Keratinocyte (primary cell): ENCODE measurements around the gene IFNE. TPM values are rescaled to one million over a fixed set of nuclear protein-coding genes. Genes with fewer than 3 reads are reported as not detected.

Source experiments
- DNase-seq: peaks from one replicate; pipeline ENCODE4 v3.0.0-alpha.2; 2011; ENCODE audit warnings: low read depth, missing footprints, low spot score
- FAIRE-seq: peaks from 2 replicates; lab custom pipeline; 2011; peaks lifted over from hg19 to GRCh38; lab: Jason Lieb, UNC
- H2AFZ ChIP-seq: 2 replicates; pipeline ENCODE4 v1.6.0; 2012; ENCODE audit warnings: low read length, control low read depth, inconsistent platforms; ENCODE audit not compliant: control insufficient read depth
- H3K27ac ChIP-seq: 2 replicates; pipeline ENCODE4 v1.5.1; 2011; ENCODE audit warnings: low read length; ENCODE audit not compliant: control insufficient read depth, insufficient read depth
- H3K27me3 ChIP-seq: 3 replicates; pipeline ENCODE4 v1.6.0; 2011; ENCODE audit warnings: low read length; ENCODE audit not compliant: control insufficient read depth, insufficient read depth; ENCODE audit errors: extremely low read depth
- H3K36me3 ChIP-seq, 2 experiments: 2 replicates in 1 of 2; 3 replicates in 1 of 2; pipeline ENCODE4 v1.5.1; 2011; ENCODE audit warnings: low read length in 2 of 2, mild to moderate bottlenecking in 1 of 2; ENCODE audit not compliant: control insufficient read depth in 2 of 2, insufficient read depth in 2 of 2; ENCODE audit errors: extremely low read depth in 1 of 2
- H3K4me1 ChIP-seq: 3 replicates; pipeline ENCODE4 v1.5.1; 2011; ENCODE audit warnings: low read length; ENCODE audit not compliant: control insufficient read depth, insufficient read depth; ENCODE audit errors: extremely low read depth
- H3K4me2 ChIP-seq: 3 replicates; pipeline ENCODE4 v1.6.0; 2011; ENCODE audit warnings: low read depth, low read length; ENCODE audit not compliant: control insufficient read depth, insufficient read depth; ENCODE audit errors: extremely low read depth
- H3K4me3 ChIP-seq, 3 experiments: fragments of 200-600 bp in 1 of 3; sonication (generic) in 1 of 3; 2 replicates in 2 of 3; 3 replicates in 1 of 3; pipeline ENCODE4 v1.5.1; 2011 to 2016; ENCODE audit warnings: low read length in 3 of 3, mild to moderate bottlenecking in 3 of 3, control low read depth in 2 of 3, inconsistent platforms in 1 of 3, low read depth in 1 of 3, mixed read lengths in 1 of 3, mixed run types in 1 of 3, moderate library complexity in 1 of 3; ENCODE audit not compliant: control insufficient read depth in 2 of 3, insufficient read depth in 2 of 3; ENCODE audit errors: extremely low read depth in 1 of 3
- H3K79me2 ChIP-seq: 2 replicates; pipeline ENCODE4 v1.6.0; 2012; ENCODE audit warnings: low read length; ENCODE audit not compliant: control insufficient read depth, insufficient read depth
- H3K9ac ChIP-seq: 3 replicates; pipeline ENCODE4 v1.6.0; 2011; ENCODE audit warnings: low read length; ENCODE audit not compliant: control insufficient read depth, insufficient read depth; ENCODE audit errors: extremely low read depth
- H3K9me1 ChIP-seq: 3 replicates; pipeline ENCODE4 v1.6.0; 2011; ENCODE audit warnings: low read length; ENCODE audit not compliant: control insufficient read depth, insufficient read depth; ENCODE audit errors: extremely low read depth
- H3K9me3 ChIP-seq: 2 replicates; pipeline ENCODE4 v1.5.1; 2012; ENCODE audit warnings: low read depth, low read length; ENCODE audit not compliant: control insufficient read depth
- H4K20me1 ChIP-seq: 3 replicates; pipeline ENCODE4 v1.6.0; 2011; ENCODE audit warnings: low read length; ENCODE audit not compliant: control insufficient read depth, insufficient read depth; ENCODE audit errors: extremely low read depth
- CTCF ChIP-seq, 3 experiments: IDR thresholded peaks in 1 of 3; conservative IDR thresholded peaks in 1 of 3; optimal IDR thresholded peaks in 1 of 3; 2 replicates in 2 of 3; 3 replicates in 1 of 3; pipeline versions ENCODE3 to v1.5.1; 2011; ENCODE audit warnings: low read length in 3 of 3, mild to moderate bottlenecking in 3 of 3, moderate library complexity in 2 of 3, control low read depth in 1 of 3, inconsistent platforms in 1 of 3; ENCODE audit not compliant: insufficient read depth in 2 of 3; ENCODE audit errors: extremely low read depth in 1 of 3
- EZH2 ChIP-seq: IDR thresholded peaks from one replicate; pipeline ENCODE4 v1.6.1; 2012; ENCODE audit warnings: inconsistent platforms, mild to moderate bottlenecking, low read length, moderate library complexity
- dilution Hi-C: fragments of 300-500 bp; cut with MboI; formaldehyde crosslinking; loops from one replicate; pipeline ENCODE4 v1.7.0; 2020; ENCODE audit warnings: low sequenced_read_pairs; ENCODE audit not compliant: extremely low pct_ligation_motif_present
- polyA plus RNA-seq, 5 experiments: library from polyadenylated mRNA; depleted of rRNA in 3 of 5; stranded (reverse) in 3 of 5; stranded (forward) in 1 of 5; unstranded in 1 of 5; fragments of >200 nt; gene quantifications; 1 replicate in 1 of 5; 2 replicates in 3 of 5; 3 replicates in 1 of 5; pipeline versions ENCODE4 v1.2.1 to v1.2.3, GENCODE V29; 2011 to 2012; ENCODE audit warnings: missing spikeins in 2 of 5, low read depth in 1 of 5, low replicate concordance in 1 of 5

Gene IFNE
- polyA plus RNA-seq, 1 donor (not counting 4 experiments of a cell fraction or from before 2014, with no cell fraction given), result 3.9 TPM

GRCh38 chr9:21516796-21517195, 34.7 kb upstream of the IFNE start:
- Histone ChIP-seq H3K79me2 (peaks cover 91% of the 10 kb centered on the region), H3K4me2 (no peak overlapping the region), H3K36me3 (peaks cover 8 to 26% of the 10 kb centered on the region in 2 experiments), H2AFZ (no peak overlapping the region), H3K27me3 (no peaks in the 10 kb centered on the region), H4K20me1 (peaks cover 54% of the 10 kb centered on the region), H3K27ac (no peak overlapping the region), H3K9ac (no peak overlapping the region), H3K9me3 (no peaks in the 10 kb centered on the region), H3K4me3 (no peak overlapping the region), H3K4me1 (peaks cover 18% of the 10 kb centered on the region), H3K9me1 (peaks cover 2% of the 10 kb centered on the region)
- no peak for TF ChIP-seq EZH2
- no peak for TF ChIP-seq CTCF (optimal IDR thresholded peaks at IDR 0.05 in 1 of 3, IDR thresholded peaks at IDR 0.05 in 1 of 3, conservative IDR thresholded peaks at IDR 0.05 in 1 of 3; ENCODE audit: extremely low read depth in 1 of 3, insufficient read depth in 2 of 3, low read length in 3 of 3)
- no peak for FAIRE-seq
- DNase-seq, result no peak
- dilution Hi-C loops, result no loop called here

- Histone ChIP-seq H3K27me3 (no peaks in the 10 kb centered on the region), H3K79me2 (peaks cover 71% of the 10 kb centered on the region), H3K9ac (no peak overlapping the region), H3K4me2 (no peak overlapping the region), H3K9me3 (no peaks in the 10 kb centered on the region), H4K20me1 (peaks cover 55% of the 10 kb centered on the region), H3K36me3 (peaks cover 15 to 20% of the 10 kb centered on the region in 2 experiments), H3K4me1 (peaks cover 42% of the 10 kb centered on the region), H2AFZ (no peak overlapping the region), H3K9me1 (no peaks in the 10 kb centered on the region), H3K27ac (no peak overlapping the region), H3K4me3 (no peak overlapping the region)
- no peak for DNase-seq
- peak; percentile 51 for FAIRE-seq
- dilution Hi-C loops, result no loop called here
- no peak for TF ChIP-seq CTCF (optimal IDR thresholded peaks at IDR 0.05 in 1 of 3, IDR thresholded peaks at IDR 0.05 in 1 of 3, conservative IDR thresholded peaks at IDR 0.05 in 1 of 3; ENCODE audit: extremely low read depth in 1 of 3, insufficient read depth in 2 of 3, low read length in 3 of 3)
- no peak for TF ChIP-seq EZH2
These were observed 31.3 kb upstream of the IFNE start for GRCh38 chr9:21513431-21513830.
